HG03135 (cell line): ENCODE results near the gene PDSS2.
A peak's percentile ranks its signal among the peaks of the same experiment; 100 is the strongest.
"Not testable (repeated sequence)": the region's sequence is repeated elsewhere in the genome, so short reads cannot be mapped to it uniquely, and the experiment has no call there.

Experiments used
- ATAC-seq: cut with Tn5 transposase; IDR thresholded peaks from one replicate; pipeline ENCODE4 v1.9.1; 2021; ENCODE audit warnings: mild to moderate bottlenecking, moderate library complexity; ENCODE audit not compliant: unreplicated experiment

PDSS2 gene

GRCh38 chr6:107459283-107460082 is at the start of gene PDSS2:
Gene PDSS2 (minus strand): TSS chr6:107459564. CDS start chr6:107459285, 279 bp downstream.
- peak; percentile 95 for ATAC-seq

GRCh38 chr6:107506145-107506544 is 46.8 kb upstream of the PDSS2 start:
- ATAC-seq: no peak

- no peak for ATAC-seq
These were observed 45.1 kb upstream of the PDSS2 start for GRCh38 chr6:107504270-107505026.

- no peak for ATAC-seq
These were observed 37.7 kb upstream of the PDSS2 start for GRCh38 chr6:107496892-107497684.

- no peak for ATAC-seq
These were observed 36.6 kb upstream of the PDSS2 start for GRCh38 chr6:107495971-107496370.

GRCh38 chr6:107495196-107495643 is 35.9 kb upstream of the PDSS2 start:
- no peak for ATAC-seq

GRCh38 chr6:107493158-107494057 is 34.0 kb upstream of the PDSS2 start:
- ATAC-seq: no peak

GRCh38 chr6:107491760-107492660 is 32.6 kb upstream of the PDSS2 start:
- no peak for ATAC-seq

GRCh38 chr6:107491138-107491609 is 31.8 kb upstream of the PDSS2 start:
- no peak for ATAC-seq

GRCh38 chr6:107490566-107491137 is 31.3 kb upstream of the PDSS2 start:
- ATAC-seq: no peak

GRCh38 chr6:107489636-107490565 is 30.5 kb upstream of the PDSS2 start, which contains the start of gene SOBP:
Gene SOBP (plus strand): TSS chr6:107490117. CDS start chr6:107490617, 500 bp downstream.
- ATAC-seq: no peak

- no peak for ATAC-seq
These were observed 29.7 kb upstream of the PDSS2 start for GRCh38 chr6:107488875-107489635.

- no peak for ATAC-seq
These were observed 29.0 kb upstream of the PDSS2 start for GRCh38 chr6:107488174-107488874.

GRCh38 chr6:107485157-107485556 is 25.8 kb upstream of the PDSS2 start:
- no peak for ATAC-seq

GRCh38 chr6:107479089-107479690 is 19.8 kb upstream of the PDSS2 start:
- no peak for ATAC-seq

GRCh38 chr6:107475826-107476225 is 16.5 kb upstream of the PDSS2 start:
- not testable (repeated sequence) for ATAC-seq
